Measurements from ENCODE around the gene LSM7.

DNA sequence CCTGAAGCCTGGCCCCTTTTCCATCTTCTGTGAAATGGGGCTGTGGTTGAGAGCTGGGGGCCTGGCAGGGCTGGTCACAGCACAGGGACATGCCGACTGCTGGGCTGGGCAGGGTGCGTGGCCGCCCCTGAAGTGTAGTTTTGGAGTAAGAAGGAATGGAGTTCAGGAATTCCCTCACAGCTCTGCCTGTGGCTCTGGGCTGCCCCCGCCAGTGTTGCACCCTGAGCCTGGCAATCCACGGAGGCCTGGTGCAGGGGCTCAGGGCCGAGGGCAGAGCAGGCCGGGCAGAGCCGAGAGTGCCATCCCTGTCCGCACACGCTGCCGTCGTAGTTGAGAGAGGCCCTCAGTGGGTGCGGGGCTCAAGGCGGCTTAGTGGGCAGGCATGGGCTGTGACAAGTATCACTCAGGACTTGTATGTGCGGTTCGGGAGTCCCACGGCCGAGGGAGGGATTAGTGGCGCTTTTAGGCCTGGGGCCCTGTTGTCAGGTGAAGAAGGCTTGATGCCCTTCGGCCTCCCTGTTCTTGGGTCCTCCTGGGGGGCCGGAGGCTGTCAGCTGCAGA is 9.7 kb upstream of the LSM7 start:
- TF ChIP-seq POLR2A (IDR thresholded peaks at IDR 0.05), result no peak
- TF ChIP-seq CTCF (IDR thresholded peaks at IDR 0.05), result no peak

Measured in breast epithelium (tissue), 3 donors.